ENCODE measurements around the gene SFXN5.

- TF ChIP-seq, protein P1, sequence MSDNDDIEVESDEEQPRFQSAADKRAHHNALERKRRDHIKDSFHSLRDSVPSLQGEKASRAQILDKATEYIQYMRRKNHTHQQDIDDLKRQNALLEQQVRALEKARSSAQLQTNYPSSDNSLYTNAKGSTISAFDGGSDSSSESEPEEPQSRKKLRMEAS (IDR thresholded peaks at IDR 0.05): no peak
- TF ChIP-seq CEBPB (IDR thresholded peaks at IDR 0.05): no peak
Measured at GRCh38 chr2:73023497-73023896, 48.0 kb downstream of the SFXN5 start.
